ENCODE measurements around the gene LMOD2.

LMOD2 gene

DNA sequence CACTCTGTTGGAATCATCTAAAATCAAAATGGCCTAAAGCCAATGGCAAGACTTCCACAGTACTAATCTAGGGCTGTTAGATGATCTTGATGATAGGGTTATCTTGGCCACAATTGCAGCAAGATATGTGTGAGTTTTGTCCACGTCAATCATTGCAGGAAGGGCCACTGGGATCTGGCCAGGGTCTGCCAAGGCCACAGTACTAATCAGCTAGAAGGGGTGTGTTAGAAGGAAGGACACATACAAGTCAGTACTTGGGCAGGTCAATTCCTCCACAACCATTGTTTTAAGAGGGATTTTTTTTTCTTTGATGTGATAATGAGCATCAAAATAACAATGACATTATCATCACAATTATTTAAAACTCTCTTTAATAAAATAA is 1.6 kb downstream of the LMOD2 start:
- no peak for DNase-seq (ENCODE audit: low read depth)
- no peak for TF ChIP-seq CTCF (IDR thresholded peaks at IDR 0.05; ENCODE audit: control insufficient read depth, insufficient read depth, low read depth, low read length, missing control alignments)
- no peak overlapping the region for H3K4me3 ChIP-seq (ENCODE audit: control insufficient read depth, low read depth, low read length)

GRCh38 chr7:123658023-123658422 is 2.4 kb downstream of the LMOD2 start:
- no peak for DNase-seq (ENCODE audit: low read depth)
- no peak for TF ChIP-seq CTCF (IDR thresholded peaks at IDR 0.05; ENCODE audit: control insufficient read depth, insufficient read depth, low read depth, low read length, missing control alignments)
- no peak overlapping the region for H3K4me3 ChIP-seq (ENCODE audit: control insufficient read depth, low read depth, low read length)

DNA sequence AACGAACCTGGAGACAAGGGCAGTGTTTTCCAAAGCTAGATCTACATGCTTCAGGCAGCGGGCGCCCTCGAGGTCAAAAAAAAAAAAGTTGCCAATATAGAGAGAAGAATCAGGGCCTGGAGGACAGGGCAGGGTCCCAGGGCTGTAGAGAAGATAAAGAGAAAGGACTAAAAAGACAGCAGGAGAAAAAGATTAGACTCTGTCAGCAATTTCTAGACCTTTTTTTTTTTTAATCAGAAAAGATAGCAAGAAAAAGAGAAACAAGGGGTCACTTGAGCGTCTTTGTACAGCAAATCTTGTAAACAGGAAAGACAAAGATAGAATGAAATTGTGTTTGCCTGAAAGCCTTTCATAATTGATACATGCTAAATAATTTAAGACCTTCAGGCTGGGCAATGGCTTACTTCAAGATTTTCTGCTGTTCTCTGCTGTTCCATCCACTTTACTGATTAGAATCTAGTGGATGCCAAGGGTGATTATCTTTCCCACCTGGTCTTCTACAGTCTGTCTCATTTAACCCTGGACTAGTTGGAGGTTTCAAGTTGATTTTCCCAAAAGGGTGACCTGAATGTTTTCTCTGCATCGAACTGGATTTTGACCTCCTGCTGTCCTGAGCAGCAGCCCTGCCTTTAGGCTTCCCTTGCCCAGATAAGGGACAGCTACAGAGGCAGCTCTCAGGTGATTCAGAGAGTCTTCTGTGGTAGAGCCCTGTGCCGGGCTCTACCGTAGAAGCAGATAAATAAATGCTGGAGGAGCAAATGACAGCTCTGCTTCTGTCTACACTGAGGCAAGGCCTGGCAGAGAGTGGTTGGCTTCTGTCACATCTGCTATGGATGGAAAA is 5.1 kb downstream of the LMOD2 start:
- no peak overlapping the region for H3K4me3 ChIP-seq (ENCODE audit: control insufficient read depth, low read depth, low read length)
- no peak for DNase-seq (ENCODE audit: low read depth)
- no peak for TF ChIP-seq CTCF (IDR thresholded peaks at IDR 0.05; ENCODE audit: control insufficient read depth, insufficient read depth, low read depth, low read length, missing control alignments)

DNA sequence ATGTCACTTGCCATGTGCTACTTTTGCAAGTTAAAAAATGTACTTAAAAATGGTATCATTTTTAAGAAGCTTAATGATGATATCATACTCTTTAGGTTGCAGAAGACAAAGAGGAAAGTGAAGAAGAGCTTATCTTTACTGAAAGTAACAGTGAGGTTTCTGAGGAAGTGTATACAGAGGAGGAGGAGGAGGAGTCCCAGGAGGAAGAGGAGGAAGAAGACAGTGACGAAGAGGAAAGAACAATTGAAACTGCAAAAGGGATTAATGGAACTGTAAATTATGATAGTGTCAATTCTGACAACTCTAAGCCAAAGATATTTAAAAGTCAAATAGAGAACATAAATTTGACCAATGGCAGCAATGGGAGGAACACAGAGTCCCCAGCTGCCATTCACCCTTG is 6.1 kb downstream of the LMOD2 start:
- DNase-seq (ENCODE audit: low read depth): no peak
- no peak for TF ChIP-seq CTCF (IDR thresholded peaks at IDR 0.05; ENCODE audit: control insufficient read depth, insufficient read depth, low read depth, low read length, missing control alignments)
- H3K4me3 ChIP-seq (ENCODE audit: control insufficient read depth, low read depth, low read length): no peak overlapping the region

DNA sequence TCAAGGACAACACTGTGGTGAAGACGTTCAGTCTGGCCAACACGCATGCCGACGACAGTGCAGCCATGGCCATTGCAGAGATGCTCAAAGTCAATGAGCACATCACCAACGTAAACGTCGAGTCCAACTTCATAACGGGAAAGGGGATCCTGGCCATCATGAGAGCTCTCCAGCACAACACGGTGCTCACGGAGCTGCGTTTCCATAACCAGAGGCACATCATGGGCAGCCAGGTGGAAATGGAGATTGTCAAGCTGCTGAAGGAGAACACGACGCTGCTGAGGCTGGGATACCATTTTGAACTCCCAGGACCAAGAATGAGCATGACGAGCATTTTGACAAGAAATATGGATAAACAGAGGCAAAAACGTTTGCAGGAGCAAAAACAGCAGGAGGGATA is 6.6 kb downstream of the LMOD2 start:
- no peak for DNase-seq (ENCODE audit: low read depth)
- no peak for TF ChIP-seq CTCF (IDR thresholded peaks at IDR 0.05; ENCODE audit: control insufficient read depth, insufficient read depth, low read depth, low read length, missing control alignments)
- no peak overlapping the region for H3K4me3 ChIP-seq (ENCODE audit: control insufficient read depth, low read depth, low read length)

- DNase-seq (ENCODE audit: low read depth): no peak
- TF ChIP-seq CTCF (IDR thresholded peaks at IDR 0.05; ENCODE audit: control insufficient read depth, insufficient read depth, low read depth, low read length, missing control alignments): no peak
- no peak overlapping the region for H3K4me3 ChIP-seq (ENCODE audit: control insufficient read depth, low read depth, low read length)
These were observed 7.1 kb downstream of the LMOD2 start for GRCh38 chr7:123662755-123663154.

Measured in AG09309 (cell line).